Subcutaneous abdominal adipose tissue (tissue), 5 donors: Measurements from ENCODE around the gene DBH.

Experiments used
- H3K27ac ChIP-seq: one replicate; pipeline ENCODE4 v1.7.0; 2013; ENCODE audit warnings: low read depth, mild to moderate bottlenecking, inconsistent platforms, low read length, moderate library complexity
- H3K27me3 ChIP-seq, 5 donors: one replicate each; pipeline ENCODE4 v1.7.0; 2013; ENCODE audit warnings: low read length in 5 of 5, inconsistent platforms in 1 of 5; ENCODE audit not compliant: control insufficient read depth in 5 of 5, insufficient read depth in 4 of 5
- H3K36me3 ChIP-seq, 5 donors: one replicate each; pipeline ENCODE4 v1.7.0; 2013; ENCODE audit warnings: low read length in 5 of 5; ENCODE audit not compliant: control insufficient read depth in 5 of 5, insufficient read depth in 5 of 5
- H3K4me1 ChIP-seq, 5 donors: one replicate each; pipeline ENCODE4 v1.7.0; 2013; ENCODE audit warnings: low read length in 5 of 5, mild to moderate bottlenecking in 3 of 5, moderate library complexity in 1 of 5; ENCODE audit not compliant: control insufficient read depth in 5 of 5, insufficient read depth in 5 of 5
- H3K4me3 ChIP-seq, 5 donors: one replicate each; pipeline ENCODE4 v1.7.0; 2013; ENCODE audit warnings: low read length in 5 of 5, low read depth in 1 of 5
- H3K9ac ChIP-seq, 5 donors: one replicate each; pipeline ENCODE4 v1.7.0; 2013; ENCODE audit warnings: low read length in 5 of 5, mild to moderate bottlenecking in 4 of 5, moderate library complexity in 3 of 5
- H3K9me3 ChIP-seq, 5 donors: one replicate each; pipeline ENCODE4 v1.7.0; 2013; ENCODE audit warnings: low read length in 5 of 5; ENCODE audit not compliant: control insufficient read depth in 5 of 5
- donor health status: healthy.
- donor health status: healthy.
- donor health status: healthy.
- donor health status: healthy.
- donor health status: healthy.

The DBH gene

GRCh38 chr9:133684936-133685361, 48.8 kb downstream of the DBH start:
- H3K4me3 ChIP-seq, result no peak overlapping the region
- H3K27ac ChIP-seq, result no peak overlapping the region
- no peaks in the 10 kb centered on the region for H3K36me3 ChIP-seq
- peaks cover 0 to 21% (median 12%) of the 10 kb centered on the region in 5 donors for H3K4me1 ChIP-seq
- peaks cover 9 to 26% (median 21%) of the 10 kb centered on the region in 5 donors for H3K27me3 ChIP-seq
- H3K9ac ChIP-seq, result no peak overlapping the region
- no peaks in the 10 kb centered on the region for H3K9me3 ChIP-seq

DNA sequence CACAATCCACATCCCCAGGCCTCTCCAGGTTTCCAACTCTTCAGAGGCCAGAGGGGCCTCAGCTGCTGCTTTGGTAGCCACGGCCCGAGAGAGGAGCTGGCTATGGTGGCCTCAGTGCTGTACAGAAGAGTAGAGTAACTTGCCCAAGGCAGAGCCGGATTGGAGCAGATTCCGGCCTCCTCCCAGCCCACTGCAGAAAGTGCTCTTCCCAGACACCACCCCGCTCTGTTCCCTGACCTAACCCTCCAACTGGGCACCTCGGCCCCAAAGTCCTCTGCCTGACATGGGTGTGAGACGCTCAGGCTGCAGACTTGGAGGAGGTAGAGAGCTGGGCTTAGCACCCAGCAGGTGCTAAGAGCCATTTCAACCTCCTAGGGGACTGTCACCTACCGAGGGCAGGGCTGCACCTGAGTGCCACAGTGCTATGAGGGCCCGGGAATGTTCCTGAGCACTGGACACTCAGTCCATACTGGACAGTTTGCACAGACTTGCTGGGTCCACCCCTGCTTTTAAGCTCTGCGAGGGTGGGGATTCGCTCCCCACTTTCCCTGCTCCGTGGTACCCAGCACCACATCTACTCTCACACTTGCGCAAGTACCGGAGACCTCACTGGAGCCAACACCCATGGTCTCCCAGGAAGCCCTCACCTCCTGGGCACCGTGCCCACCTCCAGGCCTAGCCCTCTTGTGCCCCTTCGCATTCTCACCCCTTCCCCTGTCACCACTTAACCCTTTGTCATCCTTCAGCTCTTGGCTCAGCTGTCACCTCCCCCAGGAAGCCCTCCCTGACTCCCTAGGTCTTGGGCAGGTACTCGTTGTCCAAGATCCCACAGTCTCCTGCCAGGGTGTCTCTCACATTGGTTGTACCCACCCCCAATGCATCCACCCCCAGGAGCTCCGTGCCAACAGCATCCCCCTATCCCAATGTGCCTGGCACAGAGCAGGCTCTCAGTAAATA, 49.8 kb downstream of the DBH start:
- Histone ChIP-seq H3K4me3 (no peak overlapping the region), H3K27me3 (peaks cover 9 to 21% (median 18%) of the 10 kb centered on the region in 5 donors), H3K27ac (no peak overlapping the region), H3K36me3 (no peaks in the 10 kb centered on the region), H3K9ac (no peak overlapping the region), H3K9me3 (no peaks in the 10 kb centered on the region), H3K4me1 (peaks cover 0 to 20% (median 12%) of the 10 kb centered on the region in 5 donors)

DNA sequence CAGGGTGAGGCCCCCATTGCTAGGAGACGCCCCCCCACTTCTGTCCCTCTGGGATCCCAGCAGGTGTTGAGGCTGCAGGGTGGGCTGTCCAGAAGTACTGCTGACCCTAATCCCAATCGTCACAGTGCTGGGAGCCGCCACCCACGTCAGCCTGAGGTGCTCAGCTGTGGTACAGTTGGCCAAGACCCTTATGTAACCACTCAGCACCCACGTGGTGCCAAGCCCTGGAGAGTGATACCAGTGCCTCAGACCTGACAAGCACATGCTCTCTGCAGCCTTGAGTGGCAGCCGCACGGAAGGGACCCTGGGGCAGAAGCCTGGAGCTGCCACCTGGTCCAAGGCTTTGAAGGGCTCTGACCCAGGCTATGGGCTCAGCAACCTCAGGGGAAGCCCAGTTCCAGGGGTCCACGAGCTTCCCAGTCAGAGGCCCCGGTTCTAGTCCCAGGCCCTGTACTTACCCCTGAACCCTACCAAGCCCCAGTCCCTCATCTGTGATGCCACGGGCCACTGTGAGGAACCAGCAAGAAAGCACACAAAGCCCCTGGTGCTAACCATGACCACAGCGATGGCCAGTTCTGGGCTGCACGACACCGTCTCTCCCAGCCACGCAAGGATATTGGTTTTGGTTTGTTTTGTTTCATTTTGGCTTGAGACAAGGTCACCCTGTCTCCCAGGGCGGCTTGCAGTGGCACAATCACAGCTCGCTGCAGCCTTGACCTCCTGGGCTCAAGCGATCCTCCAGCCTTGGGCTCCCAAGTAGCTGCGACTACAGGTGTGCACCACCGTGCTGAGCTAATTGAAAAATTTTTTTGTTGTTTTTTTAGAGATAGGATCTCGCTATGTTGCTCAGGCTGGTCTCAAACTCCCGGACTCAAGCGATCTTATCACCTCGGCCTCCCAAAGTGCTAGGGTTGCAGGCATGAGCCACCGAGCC, 50.7 kb downstream of the DBH start:
- H3K27ac ChIP-seq, result no peak overlapping the region
- no peaks in the 10 kb centered on the region for H3K36me3 ChIP-seq
- H3K9me3 ChIP-seq, result no peaks in the 10 kb centered on the region
- H3K4me1 ChIP-seq, result peaks cover 0 to 20% (median 12%) of the 10 kb centered on the region in 5 donors
- H3K4me3 ChIP-seq, result no peak overlapping the region
- peaks cover 3 to 15% (median 13%) of the 10 kb centered on the region in 5 donors for H3K27me3 ChIP-seq
- H3K9ac ChIP-seq, result no peak overlapping the region

DNA sequence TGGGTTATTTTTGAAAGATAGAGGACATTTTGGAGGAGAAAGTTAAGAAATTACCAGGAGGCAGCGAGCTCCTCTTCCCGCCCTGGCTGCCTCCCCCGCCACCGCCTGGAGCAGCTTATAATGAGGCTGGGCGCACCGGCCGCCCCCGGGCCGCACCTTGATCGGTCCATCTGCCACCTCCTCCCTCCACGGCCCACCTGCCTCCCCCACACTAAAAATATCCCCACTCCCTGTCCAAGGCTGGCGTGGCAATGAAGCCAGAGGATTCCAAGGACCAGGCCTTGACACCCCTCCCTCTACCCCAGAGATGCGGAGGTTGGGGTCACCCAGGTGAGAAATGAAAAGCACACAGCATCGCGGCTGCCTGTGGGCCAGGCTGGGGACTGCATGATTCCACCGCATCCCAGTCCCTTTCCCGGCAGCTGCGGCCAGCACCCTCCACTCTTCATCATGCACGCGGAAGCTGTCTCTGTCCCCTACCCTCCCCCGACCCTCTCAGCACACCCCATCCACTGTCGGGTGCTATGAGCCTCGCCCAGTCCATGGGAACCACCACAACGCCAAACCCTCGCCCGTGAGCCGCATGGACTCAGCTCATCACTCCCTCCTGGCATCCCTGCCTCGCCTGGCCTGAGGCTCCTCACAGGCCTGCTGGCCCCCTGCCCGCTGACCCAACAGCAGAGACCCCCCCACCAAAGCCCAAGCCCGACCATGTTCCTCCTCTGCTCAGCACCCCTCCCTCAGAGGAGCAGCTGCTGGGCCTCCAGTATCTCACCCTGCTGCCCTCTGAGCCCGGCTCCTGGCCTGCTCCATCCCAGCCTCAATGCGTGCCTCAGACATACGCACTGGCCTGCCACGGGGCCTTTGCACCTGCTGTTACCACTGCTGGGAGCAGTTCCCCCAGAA, 51.9 kb downstream of the DBH start:
- no peak overlapping the region for H3K9ac ChIP-seq
- H3K36me3 ChIP-seq, result no peaks in the 10 kb centered on the region
- H3K4me3 ChIP-seq, result no peak overlapping the region
- peaks cover 3 to 14% (median 14%) of the 10 kb centered on the region in 5 donors for H3K27me3 ChIP-seq
- H3K4me1 ChIP-seq, result peaks cover 0 to 17% (median 10%) of the 10 kb centered on the region in 5 donors
- no peak overlapping the region for H3K27ac ChIP-seq
- no peaks in the 10 kb centered on the region for H3K9me3 ChIP-seq

DNA sequence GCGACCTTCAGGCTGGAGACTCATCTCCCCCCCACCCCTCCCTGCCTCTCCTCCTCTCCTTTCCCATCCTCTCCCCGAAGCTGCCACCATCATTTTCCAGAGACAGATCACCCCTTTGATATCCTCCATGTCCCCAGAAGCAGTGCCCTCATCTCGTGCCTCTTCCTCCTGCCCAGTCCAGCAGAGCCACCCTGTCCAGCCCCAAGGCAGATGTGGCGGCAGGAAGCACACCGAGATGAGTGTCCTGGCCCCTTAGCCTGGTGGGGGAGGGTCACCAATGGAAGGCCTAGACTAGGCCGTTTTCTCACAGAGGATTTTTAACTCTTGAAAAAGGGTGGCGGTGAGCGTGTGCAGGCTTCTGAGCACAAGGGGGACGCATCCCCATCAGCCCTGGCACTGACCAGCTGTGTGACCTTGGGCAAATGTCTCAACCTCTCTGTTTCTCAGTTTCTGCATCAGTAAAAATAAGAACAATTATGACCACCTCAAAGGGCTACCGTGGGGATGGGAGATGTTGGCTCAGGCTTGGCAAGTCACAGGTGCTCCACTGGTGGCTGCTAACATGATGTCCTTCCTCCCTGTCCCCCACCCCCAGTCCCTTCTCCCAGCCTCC, 53.1 kb downstream of the DBH start:
- Histone ChIP-seq H3K4me1 (peaks cover 0 to 5% (median 0%) of the 10 kb centered on the region in 5 donors), H3K9ac (no peak overlapping the region), H3K27me3 (peaks cover 6 to 13% (median 10%) of the 10 kb centered on the region in 5 donors), H3K9me3 (no peaks in the 10 kb centered on the region), H3K27ac (no peak overlapping the region), H3K4me3 (no peak overlapping the region), H3K36me3 (no peaks in the 10 kb centered on the region)

DNA sequence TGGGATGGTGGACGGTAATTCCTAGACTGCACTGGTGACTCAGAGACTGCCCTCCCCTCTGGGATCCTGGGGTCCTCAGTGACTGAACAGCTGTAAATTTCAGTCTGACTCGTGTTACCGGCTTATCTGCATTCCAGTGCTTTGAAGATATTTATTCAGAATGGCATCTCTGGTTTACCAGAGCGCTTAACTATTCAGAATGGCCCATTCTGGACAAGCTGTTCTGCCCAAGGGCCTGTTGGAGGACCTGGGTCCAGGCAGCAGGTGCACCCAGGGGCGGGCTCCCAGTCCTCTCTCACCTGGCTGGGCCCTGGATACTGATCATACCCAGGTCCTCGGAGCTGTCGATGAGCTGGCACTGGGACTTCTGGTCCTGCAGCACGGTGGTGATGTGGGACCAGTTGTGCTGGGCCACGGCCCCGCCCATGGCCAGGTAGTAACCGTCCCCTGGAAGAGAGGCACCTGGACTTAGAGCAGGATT, 54.0 kb downstream of the DBH start:
- Histone ChIP-seq H3K4me3 (no peak overlapping the region), H3K27ac (no peak overlapping the region), H3K27me3 (peaks cover 3 to 13% (median 8%) of the 10 kb centered on the region in 5 donors), H3K9me3 (no peaks in the 10 kb centered on the region), H3K4me1 (no peaks in the 10 kb centered on the region), H3K9ac (no peak overlapping the region), H3K36me3 (no peaks in the 10 kb centered on the region)

DNA sequence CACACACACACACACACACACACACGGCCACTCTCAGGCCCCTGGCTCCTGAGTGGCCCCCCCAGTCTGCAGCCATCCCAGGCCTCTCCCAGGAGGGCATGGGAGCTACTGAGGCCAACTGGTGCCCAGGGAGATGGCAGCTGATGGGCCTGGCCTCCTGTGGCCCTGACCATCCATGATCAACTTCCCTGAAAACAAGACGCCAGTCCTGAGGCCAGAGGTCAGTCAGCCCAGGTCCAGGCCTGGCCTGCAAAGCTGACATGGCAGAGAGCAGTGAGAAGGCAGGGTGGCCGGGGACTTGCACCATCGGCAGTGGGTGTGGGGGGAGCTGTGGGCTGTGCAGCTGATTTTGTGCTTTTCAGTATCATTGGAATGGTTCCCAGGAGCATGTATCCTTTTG, 55.0 kb downstream of the DBH start:
- Histone ChIP-seq H3K9ac (no peak overlapping the region), H3K27ac (no peak overlapping the region), H3K4me3 (no peak overlapping the region), H3K27me3 (peaks cover under 1 to 11% (median 8%) of the 10 kb centered on the region in 5 donors), H3K36me3 (no peaks in the 10 kb centered on the region), H3K9me3 (no peaks in the 10 kb centered on the region), H3K4me1 (no peaks in the 10 kb centered on the region)

GRCh38 chr9:133691626-133692363, 55.6 kb downstream of the DBH start:
- H3K4me1 ChIP-seq, result no peaks in the 10 kb centered on the region
- no peaks in the 10 kb centered on the region for H3K36me3 ChIP-seq
- H3K27ac ChIP-seq, result no peak overlapping the region

More at GRCh38 chr9:133691626-133692363, 55.6 kb downstream of the DBH start:
- H3K27me3 ChIP-seq, result peaks cover 0 to 11% (median 8%) of the 10 kb centered on the region in 5 donors
- H3K9ac ChIP-seq, result no peak overlapping the region
- H3K4me3 ChIP-seq, result no peak overlapping the region
- H3K9me3 ChIP-seq, result no peaks in the 10 kb centered on the region
